ENCODE measurements around the gene FHIP1A.

FHIP1A gene

GRCh38 chr4:151429957-151430570 lies 21.1 kb downstream of the FHIP1A start:
- peaks cover 4% of the 10 kb centered on the region for H3K4me1 Mint-ChIP-seq (ENCODE audit: low read depth)
- DNase-seq (ENCODE audit: low spot score): no peak
- H3K4me3 Mint-ChIP-seq: no peak overlapping the region
- no peaks in the 10 kb centered on the region for H3K9me3 Mint-ChIP-seq
- peaks cover 12% of the 10 kb centered on the region for H3K27me3 Mint-ChIP-seq (ENCODE audit: low read depth)
- no peaks in the 10 kb centered on the region for H3K36me3 Mint-ChIP-seq (ENCODE audit: low read depth)
- no peak overlapping the region for H3K27ac Mint-ChIP-seq

- no peaks in the 10 kb centered on the region for H3K9me3 Mint-ChIP-seq
- H3K27ac Mint-ChIP-seq: no peak overlapping the region
Measured at GRCh38 chr4:151430740-151431457, 21.9 kb downstream of the FHIP1A start.

GRCh38 chr4:151431728-151432127 lies 22.8 kb downstream of the FHIP1A start:
- Mint-ChIP-seq H3K36me3 (ENCODE audit: low read depth) (no peaks in the 10 kb centered on the region), H3K4me1 (ENCODE audit: low read depth) (peaks cover 4% of the 10 kb centered on the region), H3K9me3 (no peaks in the 10 kb centered on the region), H3K4me3 (no peak overlapping the region), H3K27me3 (ENCODE audit: low read depth) (peaks cover 8% of the 10 kb centered on the region), H3K27ac (no peak overlapping the region)
- no peak for DNase-seq (ENCODE audit: low spot score)

More at GRCh38 chr4:151430740-151431457, 21.9 kb downstream of the FHIP1A start:
- Mint-ChIP-seq H3K27me3 (ENCODE audit: low read depth) (peaks cover 8% of the 10 kb centered on the region), H3K4me1 (ENCODE audit: low read depth) (peaks cover 4% of the 10 kb centered on the region), H3K36me3 (ENCODE audit: low read depth) (no peaks in the 10 kb centered on the region), H3K4me3 (no peak overlapping the region)
- no peak for DNase-seq (ENCODE audit: low spot score)

GRCh38 chr4:151432654-151433053 lies 23.7 kb downstream of the FHIP1A start:
- H3K9me3 Mint-ChIP-seq: no peaks in the 10 kb centered on the region
- H3K27me3 Mint-ChIP-seq (ENCODE audit: low read depth): peaks cover 8% of the 10 kb centered on the region
- DNase-seq (ENCODE audit: low spot score): no peak
- H3K4me3 Mint-ChIP-seq: no peak overlapping the region
- no peak overlapping the region for H3K27ac Mint-ChIP-seq
- no peaks in the 10 kb centered on the region for H3K36me3 Mint-ChIP-seq (ENCODE audit: low read depth)
- peaks cover 4% of the 10 kb centered on the region for H3K4me1 Mint-ChIP-seq (ENCODE audit: low read depth)

DNA sequence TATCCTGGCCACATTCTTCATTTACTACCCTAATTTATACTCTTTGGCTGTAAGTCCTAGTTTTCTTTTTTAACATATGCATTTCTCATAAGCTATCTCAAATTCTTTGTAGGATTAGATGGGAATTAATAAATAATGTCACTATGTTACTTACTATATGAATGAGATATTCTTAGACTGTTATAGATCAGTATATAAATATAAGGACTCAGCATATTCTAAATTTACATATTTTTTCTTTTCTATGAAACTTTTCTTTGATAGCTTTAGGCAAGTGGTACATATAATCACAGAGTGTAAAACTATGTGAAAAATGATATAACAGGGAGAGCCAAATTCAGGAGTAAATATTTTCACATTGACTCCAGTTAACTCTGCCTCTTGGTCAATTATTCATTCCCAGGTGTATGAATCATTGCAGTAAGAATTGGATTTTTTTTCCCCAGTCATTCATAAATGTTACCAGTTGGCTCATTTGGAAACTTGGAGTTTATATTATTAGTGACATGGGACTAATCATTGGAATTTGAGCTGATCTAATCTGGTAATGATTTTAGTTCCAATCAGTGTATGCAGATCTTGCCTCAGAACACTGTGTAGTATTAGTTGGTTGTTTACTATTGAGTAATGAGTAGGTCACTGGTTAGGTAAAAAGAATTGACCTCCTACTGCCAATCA lies 25.3 kb downstream of the FHIP1A start:
- H3K36me3 Mint-ChIP-seq (ENCODE audit: low read depth): no peaks in the 10 kb centered on the region
- H3K27ac Mint-ChIP-seq: no peak overlapping the region
- no peak for DNase-seq (ENCODE audit: low spot score)
- H3K4me1 Mint-ChIP-seq (ENCODE audit: low read depth): peaks cover 4% of the 10 kb centered on the region
- peaks cover 3% of the 10 kb centered on the region for H3K27me3 Mint-ChIP-seq (ENCODE audit: low read depth)
- no peak overlapping the region for H3K4me3 Mint-ChIP-seq
- H3K9me3 Mint-ChIP-seq: no peaks in the 10 kb centered on the region

- Mint-ChIP-seq H3K4me1 (ENCODE audit: low read depth) (no peaks in the 10 kb centered on the region), H3K4me3 (no peak overlapping the region), H3K9me3 (no peaks in the 10 kb centered on the region), H3K27ac (no peak overlapping the region), H3K27me3 (ENCODE audit: low read depth) (peaks cover 3% of the 10 kb centered on the region), H3K36me3 (ENCODE audit: low read depth) (no peaks in the 10 kb centered on the region)
- DNase-seq (ENCODE audit: low spot score): no peak
Measured at GRCh38 chr4:151436093-151436518, 27.1 kb downstream of the FHIP1A start.

GRCh38 chr4:151437505-151437904 lies 28.5 kb downstream of the FHIP1A start:
- H3K9me3 Mint-ChIP-seq: no peaks in the 10 kb centered on the region
- H3K36me3 Mint-ChIP-seq (ENCODE audit: low read depth): no peaks in the 10 kb centered on the region
- no peak overlapping the region for H3K27ac Mint-ChIP-seq
- H3K4me1 Mint-ChIP-seq (ENCODE audit: low read depth): no peaks in the 10 kb centered on the region
- DNase-seq (ENCODE audit: low spot score): no peak
- no peak overlapping the region for H3K4me3 Mint-ChIP-seq
- peaks cover 6% of the 10 kb centered on the region for H3K27me3 Mint-ChIP-seq (ENCODE audit: low read depth)

DNA sequence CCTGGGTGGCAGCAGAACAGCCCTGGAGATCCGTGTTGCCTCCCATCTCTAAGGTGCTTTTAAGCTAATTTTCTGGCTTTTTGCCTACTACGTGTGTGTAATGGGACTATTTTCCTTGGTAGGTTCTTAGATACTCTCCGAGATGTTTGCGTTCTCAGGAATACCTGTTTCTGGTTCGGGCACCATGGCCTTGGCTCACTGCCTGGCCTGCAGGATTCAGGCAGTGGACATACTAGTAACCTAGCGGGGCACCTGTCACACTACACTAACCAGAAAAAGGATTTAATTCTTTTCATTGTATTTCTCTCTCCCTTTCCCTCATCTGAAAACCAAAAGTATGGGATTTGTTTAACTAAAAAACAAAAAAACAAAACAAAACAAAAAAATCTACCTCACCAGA lies 29.2 kb downstream of the FHIP1A start:
- Mint-ChIP-seq H3K27ac (no peak overlapping the region), H3K4me3 (no peak overlapping the region), H3K27me3 (ENCODE audit: low read depth) (peaks cover 6% of the 10 kb centered on the region), H3K9me3 (no peaks in the 10 kb centered on the region), H3K4me1 (ENCODE audit: low read depth) (no peaks in the 10 kb centered on the region), H3K36me3 (ENCODE audit: low read depth) (no peaks in the 10 kb centered on the region)
- no peak for DNase-seq (ENCODE audit: low spot score)

GRCh38 chr4:151439320-151439719 lies 30.3 kb downstream of the FHIP1A start:
- DNase-seq (ENCODE audit: low spot score): no peak
- Mint-ChIP-seq H3K27ac (no peak overlapping the region), H3K9me3 (no peaks in the 10 kb centered on the region), H3K36me3 (ENCODE audit: low read depth) (no peaks in the 10 kb centered on the region), H3K4me3 (no peak overlapping the region), H3K27me3 (ENCODE audit: low read depth) (peaks cover 9% of the 10 kb centered on the region), H3K4me1 (ENCODE audit: low read depth) (no peaks in the 10 kb centered on the region)

- Mint-ChIP-seq H3K27ac (no peak overlapping the region), H3K9me3 (no peaks in the 10 kb centered on the region), H3K4me3 (no peak overlapping the region), H3K4me1 (ENCODE audit: low read depth) (no peaks in the 10 kb centered on the region), H3K27me3 (ENCODE audit: low read depth) (peaks cover 14% of the 10 kb centered on the region), H3K36me3 (ENCODE audit: low read depth) (no peaks in the 10 kb centered on the region)
- DNase-seq (ENCODE audit: low spot score): no peak
Measured at GRCh38 chr4:151442002-151442401, 33.0 kb downstream of the FHIP1A start.

DNA sequence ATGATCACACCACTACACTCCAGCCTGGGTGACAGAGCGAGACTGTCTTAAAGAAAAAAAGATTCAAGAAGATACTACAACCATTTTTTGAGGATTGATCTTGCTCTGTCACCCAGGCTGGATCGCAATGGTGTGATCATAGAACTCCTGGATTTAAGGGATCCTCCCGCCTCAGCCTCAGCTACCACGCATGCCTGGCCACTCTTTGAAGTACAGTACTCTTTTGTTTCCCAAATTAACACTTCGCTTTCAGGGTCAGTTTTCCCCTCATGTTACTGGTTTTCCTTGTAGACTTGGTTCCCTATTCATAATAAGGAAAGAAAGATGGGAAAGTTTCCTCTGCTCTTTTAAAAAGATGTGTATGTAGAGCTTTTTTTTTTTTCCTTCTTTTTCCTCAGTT lies 34.3 kb downstream of the FHIP1A start:
- Mint-ChIP-seq H3K27me3 (ENCODE audit: low read depth) (peaks cover 14% of the 10 kb centered on the region), H3K4me3 (no peak overlapping the region), H3K27ac (no peak overlapping the region), H3K9me3 (no peaks in the 10 kb centered on the region), H3K4me1 (ENCODE audit: low read depth) (no peaks in the 10 kb centered on the region), H3K36me3 (ENCODE audit: low read depth) (no peaks in the 10 kb centered on the region)
- no peak for DNase-seq (ENCODE audit: low spot score)

DNA sequence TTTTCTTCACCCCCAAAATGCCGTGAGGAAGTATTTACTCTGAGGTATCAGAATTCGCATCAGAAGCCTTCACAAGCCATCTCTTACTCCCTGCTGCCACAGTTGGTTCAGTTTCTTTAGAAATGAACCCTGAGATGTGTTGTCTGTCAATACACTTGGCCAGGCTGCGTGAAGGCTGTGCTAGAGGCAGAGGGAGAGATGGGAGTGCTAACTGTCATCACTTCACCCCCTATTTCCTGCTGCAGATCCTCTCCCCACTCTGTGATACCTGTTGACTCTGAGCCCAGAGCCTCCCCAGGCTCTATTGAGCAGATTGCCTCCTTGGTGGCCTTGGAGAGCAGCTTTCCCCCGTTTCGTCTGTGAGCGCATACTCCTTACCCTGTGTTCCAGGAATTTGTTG lies 34.8 kb downstream of the FHIP1A start:
- peaks cover 18% of the 10 kb centered on the region for H3K27me3 Mint-ChIP-seq (ENCODE audit: low read depth)
- H3K27ac Mint-ChIP-seq: no peak overlapping the region
- H3K4me3 Mint-ChIP-seq: no peak overlapping the region
- H3K4me1 Mint-ChIP-seq (ENCODE audit: low read depth): no peaks in the 10 kb centered on the region
- no peak for DNase-seq (ENCODE audit: low spot score)
- H3K9me3 Mint-ChIP-seq: no peaks in the 10 kb centered on the region
- no peaks in the 10 kb centered on the region for H3K36me3 Mint-ChIP-seq (ENCODE audit: low read depth)

DNA sequence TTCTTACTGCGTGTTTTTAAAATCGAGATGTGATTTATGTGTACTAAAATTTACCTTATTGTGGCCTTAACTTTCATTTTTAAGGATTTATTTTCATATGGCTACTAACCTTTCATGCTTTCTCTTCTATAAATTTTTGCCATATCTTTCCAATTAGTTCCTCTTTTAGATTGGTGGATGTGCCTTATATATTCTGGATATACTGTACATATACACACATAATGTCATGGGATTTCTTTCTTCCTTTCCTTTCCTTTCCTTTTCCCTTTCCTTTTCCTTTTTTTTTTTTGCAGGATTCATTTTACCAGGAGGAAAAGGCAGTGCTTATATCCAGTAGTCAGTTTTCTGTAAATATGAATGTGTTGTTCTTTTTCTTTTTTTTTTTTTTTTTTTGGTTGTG lies 37.2 kb downstream of the FHIP1A start:
- Mint-ChIP-seq H3K4me1 (ENCODE audit: low read depth) (no peaks in the 10 kb centered on the region), H3K36me3 (ENCODE audit: low read depth) (no peaks in the 10 kb centered on the region), H3K4me3 (no peak overlapping the region), H3K9me3 (no peaks in the 10 kb centered on the region), H3K27me3 (ENCODE audit: low read depth) (peaks cover 16% of the 10 kb centered on the region), H3K27ac (no peak overlapping the region)
- DNase-seq (ENCODE audit: low spot score): no peak

DNA sequence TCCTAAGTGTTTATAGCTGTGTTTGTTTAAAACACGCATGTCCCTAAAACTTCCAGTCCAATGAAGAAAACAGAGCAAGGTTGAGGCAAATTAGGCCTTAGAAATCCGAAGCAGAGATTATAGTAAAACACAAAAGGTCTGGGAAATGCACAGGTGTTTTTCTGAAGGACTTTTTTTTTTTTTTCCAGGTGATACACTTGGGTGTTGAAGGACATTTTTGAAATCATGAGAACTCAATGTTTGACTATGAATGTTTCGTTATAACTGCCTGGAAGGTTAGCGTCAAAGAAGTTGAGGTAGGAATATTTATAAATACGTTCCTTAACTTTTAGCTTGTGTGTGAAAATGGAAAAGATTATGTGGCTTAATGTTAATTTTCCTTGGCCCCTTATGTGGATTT lies 45.5 kb downstream of the FHIP1A start:
- no peak overlapping the region for H3K4me3 Mint-ChIP-seq
- H3K9me3 Mint-ChIP-seq: no peaks in the 10 kb centered on the region
- no peaks in the 10 kb centered on the region for H3K36me3 Mint-ChIP-seq (ENCODE audit: low read depth)

More for the DNA sequence above, 45.5 kb downstream of the FHIP1A start:
- no peak for DNase-seq (ENCODE audit: low spot score)
- Mint-ChIP-seq H3K4me1 (ENCODE audit: low read depth) (no peaks in the 10 kb centered on the region), H3K27me3 (ENCODE audit: low read depth) (peaks cover 8% of the 10 kb centered on the region), H3K27ac (no peak overlapping the region)
